Mesothelial cell of epicardium (in vitro differentiated cells): ENCODE measurements around the gene PRCC. TPM values are rescaled to one million over a fixed set of nuclear protein-coding genes. Genes with fewer than 3 reads are reported as not detected.
A peak's percentile ranks its signal among the peaks of the same experiment; 100 is the strongest.

ENCODE experiments used
- DNase-seq, 2 experiments: peaks; one replicate each; pipeline ENCODE4 v3.0.0; 2021; ENCODE audit warnings: low spot score in 2 of 2; ENCODE audit not compliant: unreplicated experiment in 2 of 2
- H3K27ac Mint-ChIP-seq: 2 replicates; pipeline ENCODE4 v1.8.0; 2021; ENCODE audit warnings: mixed read lengths
- H3K27me3 Mint-ChIP-seq: 2 replicates; pipeline ENCODE4 v1.8.0; 2021; ENCODE audit warnings: low read depth, mixed read lengths
- H3K36me3 Mint-ChIP-seq: 2 replicates; pipeline ENCODE4 v1.8.0; 2021; ENCODE audit warnings: mixed read lengths
- H3K4me1 Mint-ChIP-seq: 2 replicates; pipeline ENCODE4 v1.8.0; 2021; ENCODE audit warnings: mixed read lengths
- H3K4me3 Mint-ChIP-seq: 2 replicates; pipeline ENCODE4 v1.8.0; 2021; ENCODE audit warnings: mild to moderate bottlenecking, moderate library complexity, mixed read lengths
- H3K9me3 Mint-ChIP-seq: 2 replicates; pipeline ENCODE4 v1.8.0; 2021; ENCODE audit warnings: mixed read lengths
- CTCF ChIP-seq: fragments of 200-600 bp; sonication (generic); IDR thresholded peaks from one replicate; pipeline ENCODE4 v1.5.0; 2021; ENCODE audit warnings: antibody characterized with exemption; ENCODE audit not compliant: unreplicated experiment
- total RNA-seq: library from RNA; stranded (reverse); gene quantifications from 3 replicates; pipeline ENCODE4 v1.2.1, GENCODE V29; 2021

Gene PRCC
- total RNA-seq, 1 donor from 2014 or later = 93.7 TPM

- Mint-ChIP-seq H3K9me3 (no peaks in the 10 kb centered on the region), H3K27ac (peak overlapping the region; percentile 100), H3K4me1 (peaks cover 56% of the 10 kb centered on the region), H3K27me3 (no peaks in the 10 kb centered on the region), H3K4me3 (peak overlapping the region; percentile 84), H3K36me3 (peaks cover 6% of the 10 kb centered on the region)
- no peak for TF ChIP-seq CTCF
- DNase-seq = no peak
Measured at GRCh38 chr1:156750191-156750672, 17.1 kb upstream of the PRCC start.

GRCh38 chr1:156750711-156751450, 16.5 kb upstream of the PRCC start:
- peaks cover 51% of the 10 kb centered on the region for H3K4me1 Mint-ChIP-seq

GRCh38 chr1:156751451-156751756, 15.9 kb upstream of the PRCC start, which contains the start of gene HDGF:
Gene HDGF, minus strand, starts transcription at chr1:156751675. Its CDS starts 246 bp downstream, at chr1:156751429.
- peaks cover 46% of the 10 kb centered on the region for H3K4me1 Mint-ChIP-seq

More at GRCh38 chr1:156750711-156751450, 16.5 kb upstream of the PRCC start:
- peak overlapping the region; percentile 100 for H3K27ac Mint-ChIP-seq
- no peak for TF ChIP-seq CTCF
- peak overlapping the region; percentile 84 for H3K4me3 Mint-ChIP-seq
- H3K9me3 Mint-ChIP-seq = no peaks in the 10 kb centered on the region
- no peaks in the 10 kb centered on the region for H3K27me3 Mint-ChIP-seq
- peak; percentile 43 to 58 for DNase-seq
- H3K36me3 Mint-ChIP-seq = peaks cover 1% of the 10 kb centered on the region

GRCh38 chr1:156751757-156752481, 15.4 kb upstream of the PRCC start:
- no peak for TF ChIP-seq CTCF
- peaks cover 43% of the 10 kb centered on the region for H3K4me1 Mint-ChIP-seq
- no peaks in the 10 kb centered on the region for H3K36me3 Mint-ChIP-seq
- H3K9me3 Mint-ChIP-seq = no peaks in the 10 kb centered on the region
- H3K4me3 Mint-ChIP-seq = peak overlapping the region; percentile 96
- peak; percentile 87 to 89 for DNase-seq
- H3K27ac Mint-ChIP-seq = peak overlapping the region; percentile 98
- H3K27me3 Mint-ChIP-seq = no peaks in the 10 kb centered on the region

More at GRCh38 chr1:156751451-156751756, 15.9 kb upstream of the PRCC start, which contains the start of gene HDGF:
- Mint-ChIP-seq H3K4me3 (peak within 1 kb of the TSS; percentile 96), H3K27me3 (no peaks in the 10 kb centered on the region), H3K27ac (peak within 1 kb of the TSS; percentile 100), H3K36me3 (no peaks in the 10 kb centered on the region), H3K9me3 (no peaks in the 10 kb centered on the region)
- TF ChIP-seq CTCF = no peak
- no peak for DNase-seq

- no peak for DNase-seq
- Mint-ChIP-seq H3K4me3 (peak overlapping the region; percentile 96), H3K9me3 (no peaks in the 10 kb centered on the region), H3K27ac (peak overlapping the region; percentile 85), H3K4me1 (peaks cover 35% of the 10 kb centered on the region), H3K27me3 (no peaks in the 10 kb centered on the region), H3K36me3 (no peaks in the 10 kb centered on the region)
- TF ChIP-seq CTCF = no peak
Measured at GRCh38 chr1:156752843-156753482, 14.4 kb upstream of the PRCC start.
